Measurements from ENCODE around the gene C3. TPM values are rescaled to one million over a fixed set of nuclear protein-coding genes. Genes with fewer than 3 reads are reported as not detected.
"Not testable (repeated sequence)": the region's sequence is repeated elsewhere in the genome, so short reads cannot be mapped to it uniquely, and the experiment has no call there.

C3 gene
- total RNA-seq, 1 experiment from 2014 or later: 13.4 TPM

DNA sequence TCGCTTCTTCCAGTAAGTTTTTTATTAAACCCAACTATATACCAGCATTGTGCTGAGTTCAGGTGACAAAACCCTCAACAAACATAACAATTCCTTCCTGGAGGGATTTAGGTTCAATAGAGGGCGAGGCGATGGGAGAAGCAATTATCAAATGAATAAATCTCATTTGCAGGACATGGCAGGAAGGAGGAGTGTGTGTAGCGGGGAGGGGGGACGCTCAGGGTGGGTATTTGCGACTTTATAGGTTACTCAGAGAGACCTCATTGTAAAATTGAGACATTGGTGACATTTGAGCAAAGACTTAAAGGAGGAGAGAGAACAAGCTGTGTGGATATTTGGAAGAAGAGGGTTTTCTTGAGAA lies 3.9 kb downstream of the C3 start:
- no peak overlapping the region for H3K4me3 ChIP-seq (ENCODE audit: insufficient read depth, low read depth, low read length)
- peaks cover 2% of the 10 kb centered on the region for H3K36me3 ChIP-seq (replicated peaks; ENCODE audit: control insufficient read depth, insufficient read depth, low read length)
- no peaks in the 10 kb centered on the region for H3K27me3 ChIP-seq (ENCODE audit: control insufficient read depth, insufficient read depth, low read length)
- no peak for DNase-seq

DNA sequence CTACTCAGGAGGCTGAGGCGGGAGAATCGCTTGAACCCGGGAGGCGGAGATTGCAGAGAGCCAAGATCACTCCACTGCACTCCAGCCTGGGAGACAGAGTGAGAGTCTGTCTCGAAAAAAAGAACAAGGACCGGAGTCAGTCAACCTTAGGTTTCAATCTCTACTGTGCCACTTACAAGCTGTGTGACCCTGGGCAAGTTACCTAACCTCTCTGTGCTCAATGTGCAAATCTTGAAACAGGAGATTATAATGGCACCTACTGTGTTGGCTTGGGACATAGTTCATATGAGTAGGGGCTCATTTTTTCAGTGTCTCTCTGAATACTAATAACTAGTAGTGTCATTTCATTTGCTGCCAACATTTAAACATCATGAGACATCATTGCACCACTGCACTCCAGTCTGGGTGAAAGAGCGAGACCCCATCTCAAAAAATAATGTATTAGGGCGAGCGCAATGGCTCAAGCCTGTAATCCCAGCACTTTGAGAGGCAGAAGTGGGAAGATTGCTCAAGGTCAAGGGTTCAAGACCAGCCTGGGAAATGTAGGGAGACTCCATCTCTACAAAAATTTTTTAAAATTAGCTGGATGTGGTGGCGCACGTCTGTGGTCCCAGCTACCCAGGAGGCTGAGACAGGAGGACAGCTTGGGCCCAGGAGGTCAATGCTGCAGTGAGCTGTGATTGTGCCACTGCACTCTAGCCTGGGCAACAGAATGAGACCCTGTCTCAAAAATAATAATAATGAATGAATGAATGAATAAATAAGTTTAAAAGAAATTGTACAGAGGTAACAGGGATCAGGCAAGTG lies 5.5 kb downstream of the C3 start:
- Histone ChIP-seq H3K36me3 (replicated peaks; ENCODE audit: control insufficient read depth, insufficient read depth, low read length) (peaks cover 4% of the 10 kb centered on the region), H3K4me3 (ENCODE audit: insufficient read depth, low read depth, low read length) (no peak overlapping the region), H3K27me3 (ENCODE audit: control insufficient read depth, insufficient read depth, low read length) (no peaks in the 10 kb centered on the region)
- DNase-seq: no peak

DNA sequence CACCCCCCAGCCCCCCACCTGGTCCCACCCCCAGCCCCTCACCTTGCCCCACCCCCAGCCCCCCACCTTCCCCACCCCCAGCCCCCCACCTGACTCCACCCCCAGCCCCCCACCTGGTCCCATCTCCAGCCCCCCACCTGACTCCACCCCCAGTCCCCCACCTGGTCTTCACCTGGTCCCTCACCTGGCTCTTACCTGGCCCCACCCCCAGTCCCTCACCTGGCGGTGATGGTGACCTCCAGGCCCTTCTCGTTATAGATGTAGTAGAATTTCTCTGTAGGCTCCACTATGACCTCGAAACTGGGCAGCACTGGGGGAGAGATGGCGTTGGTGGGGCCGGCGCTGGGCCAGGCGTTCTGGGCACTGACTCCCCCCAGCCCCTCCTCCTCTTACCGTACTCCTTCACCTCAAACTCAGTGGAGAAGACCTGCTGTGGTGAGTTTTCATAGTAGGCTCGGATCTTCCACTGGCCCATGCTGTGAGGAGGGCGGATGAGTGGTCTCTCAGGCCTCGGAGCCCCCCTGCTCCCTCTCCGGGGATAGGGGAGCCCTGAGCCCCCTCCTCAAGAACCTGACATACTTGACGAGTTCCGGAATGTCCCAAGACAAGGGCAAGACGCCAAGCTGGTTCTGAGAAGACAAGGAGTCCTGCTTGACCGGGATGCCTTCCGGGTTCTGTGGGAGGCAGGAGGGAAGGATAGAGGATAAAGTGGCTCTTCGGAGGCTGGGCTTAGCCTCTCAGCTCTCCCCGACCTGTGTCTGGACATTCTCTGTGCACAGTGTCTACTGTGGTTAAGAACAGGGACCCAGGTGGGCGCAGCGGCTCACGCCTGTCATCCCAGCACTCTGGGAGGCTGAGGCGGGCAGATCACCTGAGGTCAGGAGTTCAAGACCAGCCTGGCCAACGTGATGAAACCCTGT lies 6.4 kb downstream of the C3 start:
- peak; percentile 55 for DNase-seq
- peaks cover 4% of the 10 kb centered on the region for H3K36me3 ChIP-seq (replicated peaks; ENCODE audit: control insufficient read depth, insufficient read depth, low read length)
- no peaks in the 10 kb centered on the region for H3K27me3 ChIP-seq (ENCODE audit: control insufficient read depth, insufficient read depth, low read length)
- no peak overlapping the region for H3K4me3 ChIP-seq (ENCODE audit: insufficient read depth, low read depth, low read length)

DNA sequence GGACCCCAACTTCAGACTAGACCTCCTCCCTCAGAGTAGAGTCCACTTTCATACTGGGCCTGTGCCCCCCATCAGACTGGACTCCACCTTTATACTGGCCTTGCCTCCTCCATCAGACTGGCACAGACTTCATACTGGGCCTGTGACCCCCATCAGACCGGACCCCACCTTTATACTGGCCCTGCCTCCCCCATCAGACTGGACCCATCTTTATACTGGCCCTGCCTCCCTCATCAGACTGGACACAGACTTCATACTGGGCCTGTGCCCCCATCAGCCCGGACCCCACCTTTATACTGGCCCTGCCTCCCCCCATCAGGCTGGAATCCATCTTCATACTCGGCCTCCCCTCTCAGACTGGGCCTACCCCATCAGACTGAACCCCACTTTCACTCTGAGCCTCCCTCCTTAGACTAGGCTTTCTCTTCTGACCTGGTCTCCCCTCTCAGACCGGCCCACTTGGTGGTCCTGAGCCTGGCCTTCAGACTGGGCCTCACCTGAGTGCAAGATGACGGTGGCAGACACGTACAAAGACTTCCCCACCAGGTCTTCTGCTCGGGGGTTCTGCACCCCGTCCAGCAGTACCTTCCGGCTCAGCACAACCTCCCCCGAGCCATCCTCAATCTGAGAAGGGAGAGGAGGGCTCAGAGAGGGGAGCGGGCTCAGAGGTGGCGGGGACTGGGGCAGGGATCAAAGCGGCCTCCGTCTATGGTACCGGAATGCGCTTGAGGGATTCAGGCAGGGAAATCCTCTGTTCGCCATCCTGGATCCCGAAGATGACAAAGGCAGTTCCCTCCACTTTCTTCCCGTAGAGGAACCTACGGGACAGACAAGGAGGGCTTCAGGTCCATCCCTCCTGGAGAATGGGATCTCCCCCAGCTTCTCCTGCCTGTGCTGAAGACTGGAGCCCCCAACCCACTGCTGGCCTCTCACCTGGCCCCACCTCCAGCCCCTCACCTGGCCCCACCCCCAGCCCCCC lies 7.5 kb downstream of the C3 start:
- H3K4me3 ChIP-seq (ENCODE audit: insufficient read depth, low read depth, low read length): no peak overlapping the region
- H3K27me3 ChIP-seq (ENCODE audit: control insufficient read depth, insufficient read depth, low read length): no peaks in the 10 kb centered on the region
- peaks cover 4% of the 10 kb centered on the region for H3K36me3 ChIP-seq (replicated peaks; ENCODE audit: control insufficient read depth, insufficient read depth, low read length)
- no peak for DNase-seq

DNA sequence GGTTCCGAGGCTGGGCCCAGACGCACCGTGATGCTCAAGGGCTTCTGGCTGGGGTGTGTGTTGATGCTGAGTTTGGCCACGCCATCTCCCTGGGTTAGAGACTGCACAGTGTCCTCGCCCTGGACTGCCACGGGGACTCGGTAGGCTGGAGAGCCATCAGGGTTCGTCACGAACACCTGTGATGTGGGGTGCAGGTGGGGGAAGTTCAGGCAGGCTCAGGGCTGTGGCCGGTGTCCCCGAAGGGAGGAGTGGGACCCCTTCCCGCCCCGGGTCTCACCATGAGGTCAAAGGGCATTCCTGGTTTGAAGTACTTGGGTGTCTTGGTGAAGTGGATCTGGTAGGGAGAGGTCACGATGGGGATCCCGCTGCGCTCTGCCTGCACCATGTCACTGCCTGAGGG lies 8.2 kb downstream of the C3 start:
- no peak for DNase-seq
- Histone ChIP-seq H3K4me3 (ENCODE audit: insufficient read depth, low read depth, low read length) (no peak overlapping the region), H3K27me3 (ENCODE audit: control insufficient read depth, insufficient read depth, low read length) (no peaks in the 10 kb centered on the region), H3K36me3 (replicated peaks; ENCODE audit: control insufficient read depth, insufficient read depth, low read length) (peaks cover 4% of the 10 kb centered on the region)

DNA sequence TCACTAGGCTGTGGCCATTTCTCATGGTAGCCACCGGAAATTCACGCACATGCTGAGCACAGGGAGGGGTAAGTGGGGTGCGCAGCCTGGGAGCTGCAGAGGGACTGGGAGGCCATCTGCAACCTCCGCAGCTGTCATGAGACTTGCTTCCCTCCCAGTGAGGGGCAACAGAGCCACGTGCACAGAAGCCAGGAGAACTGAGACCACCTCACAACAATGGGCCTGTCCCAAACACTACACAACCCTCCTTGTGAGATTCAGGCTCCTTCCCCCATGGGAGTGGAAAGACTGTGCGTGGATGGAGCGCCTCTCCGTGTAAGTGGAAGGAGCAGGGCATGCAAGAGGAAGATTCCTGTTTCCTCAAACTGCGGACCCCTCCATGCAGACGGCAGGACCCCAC lies 8.8 kb downstream of the C3 start:
- Histone ChIP-seq H3K4me3 (ENCODE audit: insufficient read depth, low read depth, low read length) (no peak overlapping the region), H3K36me3 (replicated peaks; ENCODE audit: control insufficient read depth, insufficient read depth, low read length) (peaks cover 4% of the 10 kb centered on the region), H3K27me3 (ENCODE audit: control insufficient read depth, insufficient read depth, low read length) (no peaks in the 10 kb centered on the region)
- no peak for DNase-seq

DNA sequence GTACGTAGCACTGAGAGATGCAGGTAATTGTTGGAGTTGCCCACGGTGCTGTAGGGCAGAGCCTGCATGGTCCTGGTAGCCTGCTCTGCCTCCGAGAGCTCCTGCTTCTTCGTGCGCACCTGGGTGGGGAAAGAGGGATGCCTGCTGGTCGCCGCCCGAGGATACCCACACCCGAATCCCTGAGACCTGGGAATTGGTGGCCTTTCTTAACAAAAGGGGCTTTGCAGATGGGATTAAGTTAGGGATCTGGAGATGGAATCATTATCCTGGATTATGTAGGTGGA lies 9.4 kb downstream of the C3 start:
- Histone ChIP-seq H3K4me3 (ENCODE audit: insufficient read depth, low read depth, low read length) (no peak overlapping the region), H3K27me3 (ENCODE audit: control insufficient read depth, insufficient read depth, low read length) (no peaks in the 10 kb centered on the region)
- DNase-seq: no peak

DNA sequence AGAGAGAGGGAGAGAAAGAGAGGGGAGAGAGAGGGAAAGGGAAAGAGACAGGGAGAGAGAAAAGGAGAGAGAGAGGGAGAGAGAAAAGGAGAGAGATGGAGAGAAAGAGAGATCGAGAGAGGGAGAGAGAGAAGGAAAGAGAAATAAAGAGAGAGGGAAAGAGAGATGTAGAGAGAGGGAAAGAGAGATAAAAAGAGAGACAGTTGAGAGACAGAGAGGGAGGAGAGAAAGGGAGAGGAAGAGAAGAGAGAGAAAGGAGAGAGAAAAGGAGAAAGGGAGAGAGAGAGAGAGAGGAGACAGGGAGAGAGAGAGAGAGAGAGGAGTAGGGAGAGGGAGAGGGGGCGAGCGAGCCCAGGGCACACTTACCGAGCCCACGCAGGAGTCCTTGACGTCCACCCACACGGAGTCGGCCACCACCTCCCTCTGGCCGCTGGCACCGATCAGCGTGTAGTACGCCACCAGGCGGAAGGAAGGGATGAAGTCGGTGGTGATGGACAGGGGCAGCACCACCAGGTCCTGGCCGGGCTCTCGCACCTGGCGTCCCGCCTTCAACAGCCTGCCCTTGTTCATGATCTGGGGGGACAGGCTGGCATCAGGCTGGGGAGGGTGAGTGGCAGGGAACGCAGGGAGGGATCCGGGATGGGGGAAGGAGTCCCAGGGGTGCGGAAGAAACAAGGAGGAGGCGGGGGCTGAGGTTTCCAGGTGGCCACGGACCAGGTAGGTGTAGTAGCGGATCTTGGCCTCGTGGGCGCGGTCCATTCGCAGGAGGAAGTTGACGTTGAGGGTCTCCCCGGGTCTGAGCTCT lies 10.0 kb downstream of the C3 start:
- Histone ChIP-seq H3K27me3 (ENCODE audit: control insufficient read depth, insufficient read depth, low read length) (no peaks in the 10 kb centered on the region), H3K4me3 (ENCODE audit: insufficient read depth, low read depth, low read length) (no peak overlapping the region), H3K36me3 (replicated peaks; ENCODE audit: control insufficient read depth, insufficient read depth, low read length) (peaks cover 4% of the 10 kb centered on the region)
- DNase-seq: peak; percentile 87

More for the DNA sequence above, 9.4 kb downstream of the C3 start:
- H3K36me3 ChIP-seq (replicated peaks; ENCODE audit: control insufficient read depth, insufficient read depth, low read length): peaks cover 4% of the 10 kb centered on the region

DNA sequence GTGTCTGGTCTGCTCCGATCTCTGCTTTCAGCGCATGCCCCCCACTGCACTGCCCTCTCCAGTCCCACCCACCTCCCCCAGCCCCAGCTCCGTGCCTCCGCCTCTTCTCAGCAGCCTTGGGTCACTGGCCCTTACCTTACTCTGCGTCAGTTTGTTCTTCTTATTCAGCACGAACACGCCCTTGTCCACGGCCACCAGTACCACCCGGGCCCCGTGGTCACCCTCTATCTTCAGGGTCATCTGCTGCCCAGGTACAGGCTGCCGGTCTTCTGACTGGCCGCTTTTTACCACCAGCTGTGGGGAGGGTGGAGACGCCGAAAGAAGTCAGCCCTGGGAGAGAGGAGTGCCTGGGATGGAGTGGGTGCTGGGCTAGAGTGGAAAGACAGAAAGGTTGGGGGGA lies 10.9 kb downstream of the C3 start:
- Histone ChIP-seq H3K4me3 (ENCODE audit: insufficient read depth, low read depth, low read length) (no peak overlapping the region), H3K36me3 (replicated peaks; ENCODE audit: control insufficient read depth, insufficient read depth, low read length) (peaks cover 4% of the 10 kb centered on the region), H3K27me3 (ENCODE audit: control insufficient read depth, insufficient read depth, low read length) (no peaks in the 10 kb centered on the region)
- DNase-seq: no peak

DNA sequence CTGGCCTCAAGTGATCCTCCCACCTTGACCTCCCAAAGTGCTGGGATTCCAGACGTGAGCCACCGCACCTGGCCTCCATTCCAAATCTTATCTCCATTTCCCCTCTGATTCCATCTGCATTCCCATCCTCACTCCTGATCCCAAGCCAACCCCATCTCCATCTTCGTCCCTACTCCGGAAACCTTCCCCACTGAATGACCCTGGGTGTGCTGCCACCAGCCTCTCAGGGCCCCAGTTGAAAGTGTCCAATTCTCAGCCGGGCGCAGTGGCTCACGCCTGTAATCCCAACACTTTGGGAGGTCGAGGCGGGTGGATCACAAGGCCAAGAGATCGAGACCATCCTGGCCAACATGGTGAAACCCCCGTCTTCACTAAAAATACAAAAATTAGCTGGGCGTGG lies 11.5 kb downstream of the C3 start:
- not testable (repeated sequence) for H3K36me3 ChIP-seq (replicated peaks; ENCODE audit: control insufficient read depth, insufficient read depth, low read length); DNase-seq

DNA sequence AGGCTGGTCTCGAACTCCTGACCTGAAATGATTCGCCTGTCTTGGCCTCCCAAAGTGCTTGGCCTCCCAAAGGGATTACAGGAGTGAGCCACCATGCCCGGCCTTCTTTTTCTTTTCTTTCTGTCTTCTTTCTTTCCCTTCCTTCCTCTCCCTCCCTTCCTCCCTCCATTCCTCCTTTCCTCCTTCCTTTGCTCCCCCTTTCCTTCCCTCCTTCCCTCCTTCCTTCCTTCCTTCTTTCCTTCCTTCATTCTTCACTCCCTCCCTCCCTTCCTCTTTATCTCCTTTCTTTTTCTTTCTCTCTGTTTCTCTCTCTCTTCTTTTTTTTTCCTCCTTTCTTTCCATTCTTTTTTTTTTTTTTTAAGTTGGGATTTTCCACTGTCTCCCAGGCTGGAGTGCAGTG lies 12.1 kb downstream of the C3 start:
- H3K36me3 ChIP-seq (replicated peaks; ENCODE audit: control insufficient read depth, insufficient read depth, low read length): peaks cover 4% of the 10 kb centered on the region
- DNase-seq: no peak

More for the DNA sequence above, 11.5 kb downstream of the C3 start:
- H3K27me3 ChIP-seq (ENCODE audit: control insufficient read depth, insufficient read depth, low read length); H3K4me3 ChIP-seq (ENCODE audit: insufficient read depth, low read depth, low read length): not testable (repeated sequence)

DNA sequence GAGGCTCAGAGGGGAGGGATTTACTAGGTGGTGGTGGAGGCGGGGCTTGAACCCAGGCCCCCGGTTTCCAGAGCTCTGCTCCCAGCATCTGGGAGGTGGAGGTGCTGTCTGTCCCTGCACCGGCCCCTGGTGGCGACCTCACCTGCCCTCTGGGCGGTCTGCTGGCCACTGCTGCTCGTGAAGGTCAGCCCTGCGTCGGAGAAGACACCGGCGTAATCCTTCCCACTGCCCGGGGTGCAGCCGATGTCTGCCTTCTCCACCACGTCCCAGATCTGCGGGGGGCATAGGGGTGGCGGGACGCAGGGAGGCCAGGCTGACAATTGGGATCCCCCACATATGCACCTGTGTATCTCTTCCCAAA lies 12.8 kb downstream of the C3 start:
- no peaks in the 10 kb centered on the region for H3K27me3 ChIP-seq (ENCODE audit: control insufficient read depth, insufficient read depth, low read length)
- H3K4me3 ChIP-seq (ENCODE audit: insufficient read depth, low read depth, low read length): no peak overlapping the region
- peak; percentile 37 for DNase-seq
- H3K36me3 ChIP-seq (replicated peaks; ENCODE audit: control insufficient read depth, insufficient read depth, low read length): peaks cover 4% of the 10 kb centered on the region

More for the DNA sequence above, 12.1 kb downstream of the C3 start:
- Histone ChIP-seq H3K27me3 (ENCODE audit: control insufficient read depth, insufficient read depth, low read length) (no peaks in the 10 kb centered on the region), H3K4me3 (ENCODE audit: insufficient read depth, low read depth, low read length) (no peak overlapping the region)

DNA sequence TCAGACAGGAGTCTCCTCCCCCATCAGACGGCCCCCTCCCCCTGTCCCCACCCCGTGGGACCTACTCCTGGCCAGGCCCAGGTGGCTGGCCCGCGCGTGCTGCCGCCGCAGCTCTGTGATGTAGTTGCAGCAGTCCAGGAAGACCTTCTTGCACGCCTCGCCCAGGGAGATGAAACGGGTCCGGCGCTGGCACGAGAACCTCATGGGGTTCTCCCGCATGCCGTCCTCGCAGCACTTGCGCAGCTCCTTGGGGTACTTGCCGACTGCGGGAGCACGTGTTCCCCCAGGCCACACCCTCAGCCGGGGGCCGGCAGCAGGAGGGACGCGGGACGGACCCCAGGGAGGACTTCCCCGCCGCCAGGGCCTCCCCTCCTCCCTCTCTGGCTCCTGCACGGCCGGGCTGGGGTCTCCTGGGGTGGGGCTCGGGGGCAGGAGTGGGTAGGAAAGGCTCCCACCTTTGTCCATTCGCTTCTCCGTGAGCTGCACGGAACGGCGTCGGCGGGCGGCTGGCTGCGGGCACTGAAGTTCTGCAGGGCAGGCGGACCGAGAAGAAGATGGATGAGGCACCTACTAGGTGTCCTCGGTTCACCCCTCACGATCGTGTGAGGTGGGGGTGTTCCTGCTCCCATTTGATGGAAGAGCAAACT lies 13.3 kb downstream of the C3 start:
- Histone ChIP-seq H3K4me3 (ENCODE audit: insufficient read depth, low read depth, low read length) (no peak overlapping the region), H3K36me3 (replicated peaks; ENCODE audit: control insufficient read depth, insufficient read depth, low read length) (peaks cover 4% of the 10 kb centered on the region), H3K27me3 (ENCODE audit: control insufficient read depth, insufficient read depth, low read length) (no peaks in the 10 kb centered on the region)
- DNase-seq: peak; percentile 46
